GM21447 (cell line): Measurements from ENCODE around the gene MAPKAPK2.

Experiments
- ATAC-seq: cut with Tn5 transposase; IDR thresholded peaks from one replicate; pipeline ENCODE4 v1.9.1; 2021; ENCODE audit not compliant: unreplicated experiment

The MAPKAPK2 gene

GRCh38 chr1:206717674-206717989, 32.9 kb downstream of the MAPKAPK2 start:
- no peak for ATAC-seq

- no peak for ATAC-seq
Measured at GRCh38 chr1:206719169-206719839, 34.6 kb downstream of the MAPKAPK2 start.

- no peak for ATAC-seq
Measured at GRCh38 chr1:206721454-206721853, 36.7 kb downstream of the MAPKAPK2 start.

GRCh38 chr1:206722751-206723461, 38.2 kb downstream of the MAPKAPK2 start:
- ATAC-seq, result no peak

GRCh38 chr1:206723462-206723804, 38.7 kb downstream of the MAPKAPK2 start:
- ATAC-seq, result no peak

GRCh38 chr1:206723805-206724472, 39.2 kb downstream of the MAPKAPK2 start:
- ATAC-seq, result no peak

GRCh38 chr1:206725109-206725963, 40.6 kb downstream of the MAPKAPK2 start:
- ATAC-seq, result no peak

- ATAC-seq, result no peak
Measured at GRCh38 chr1:206727981-206728696, 43.4 kb downstream of the MAPKAPK2 start.

- no peak for ATAC-seq
Measured at GRCh38 chr1:206728697-206728987, 43.9 kb downstream of the MAPKAPK2 start.

- no peak for ATAC-seq
Measured at GRCh38 chr1:206729050-206729449, 44.3 kb downstream of the MAPKAPK2 start.

- ATAC-seq, result no peak
Measured at GRCh38 chr1:206729507-206729906, 44.8 kb downstream of the MAPKAPK2 start.

GRCh38 chr1:206732508-206732907, 47.8 kb downstream of the MAPKAPK2 start:
- ATAC-seq, result no peak

GRCh38 chr1:206732992-206733391, 48.3 kb downstream of the MAPKAPK2 start:
- ATAC-seq, result no peak

GRCh38 chr1:206734499-206735142, 49.9 kb downstream of the MAPKAPK2 start:
- ATAC-seq, result no peak

GRCh38 chr1:206735553-206736031, 50.9 kb downstream of the MAPKAPK2 start:
- no peak for ATAC-seq

GRCh38 chr1:206736878-206737728, 52.4 kb downstream of the MAPKAPK2 start:
- no peak for ATAC-seq

GRCh38 chr1:206737729-206738201, 53.1 kb downstream of the MAPKAPK2 start:
- ATAC-seq, result no peak

- peak; percentile 9 for ATAC-seq
Measured at GRCh38 chr1:206738370-206739366, 54.0 kb downstream of the MAPKAPK2 start.
